ENCODE data around the gene LPP. TPM values are rescaled to one million over a fixed set of nuclear protein-coding genes. Genes with fewer than 3 reads are reported as not detected.
A peak's percentile ranks its signal among the peaks of the same experiment; 100 is the strongest.

Gene LPP
- total and polyA plus RNA-seq, 2 of the 13 experiments (the other 11 are each of a cell fraction or from before 2014, with no cell fraction given), result 19.2 to 29.9 TPM

DNA sequence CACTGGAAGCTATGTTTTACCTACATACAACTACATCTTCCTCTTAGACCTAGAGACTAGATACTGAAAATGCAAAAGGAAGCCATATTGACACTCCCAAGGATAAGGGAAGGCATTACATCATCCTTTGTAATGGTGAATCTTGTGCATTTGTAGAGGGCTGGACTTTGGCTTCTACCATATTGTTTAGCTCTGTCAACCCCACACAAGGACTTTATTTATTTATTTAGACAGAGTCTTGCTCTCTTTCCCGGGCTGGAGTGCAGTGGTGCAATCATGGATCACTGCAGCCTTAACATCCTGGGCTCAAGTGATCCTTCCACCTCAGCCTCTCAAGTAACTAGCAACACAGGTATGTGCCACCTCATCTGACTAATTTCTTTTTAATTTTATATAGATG, 686.3 kb downstream of the LPP start (continued):
- TF ChIP-seq JUN (CRISPR knock-in tag; IDR thresholded peaks at IDR 0.05), result no peak
- no peak for TF ChIP-seq ZNF790 (CRISPR knock-in tag; IDR thresholded peaks at IDR 0.05; ENCODE audit: borderline replicate concordance)
- TF ChIP-seq ATF2 (CRISPR knock-in tag; IDR thresholded peaks at IDR 0.05), result peak; percentile 77; the same call in 1 of the 2 replicates
- no peak for TF ChIP-seq ZNF281 (CRISPR knock-in tag; IDR thresholded peaks at IDR 0.05; ENCODE audit: borderline replicate concordance)
- TF ChIP-seq, protein P1, sequence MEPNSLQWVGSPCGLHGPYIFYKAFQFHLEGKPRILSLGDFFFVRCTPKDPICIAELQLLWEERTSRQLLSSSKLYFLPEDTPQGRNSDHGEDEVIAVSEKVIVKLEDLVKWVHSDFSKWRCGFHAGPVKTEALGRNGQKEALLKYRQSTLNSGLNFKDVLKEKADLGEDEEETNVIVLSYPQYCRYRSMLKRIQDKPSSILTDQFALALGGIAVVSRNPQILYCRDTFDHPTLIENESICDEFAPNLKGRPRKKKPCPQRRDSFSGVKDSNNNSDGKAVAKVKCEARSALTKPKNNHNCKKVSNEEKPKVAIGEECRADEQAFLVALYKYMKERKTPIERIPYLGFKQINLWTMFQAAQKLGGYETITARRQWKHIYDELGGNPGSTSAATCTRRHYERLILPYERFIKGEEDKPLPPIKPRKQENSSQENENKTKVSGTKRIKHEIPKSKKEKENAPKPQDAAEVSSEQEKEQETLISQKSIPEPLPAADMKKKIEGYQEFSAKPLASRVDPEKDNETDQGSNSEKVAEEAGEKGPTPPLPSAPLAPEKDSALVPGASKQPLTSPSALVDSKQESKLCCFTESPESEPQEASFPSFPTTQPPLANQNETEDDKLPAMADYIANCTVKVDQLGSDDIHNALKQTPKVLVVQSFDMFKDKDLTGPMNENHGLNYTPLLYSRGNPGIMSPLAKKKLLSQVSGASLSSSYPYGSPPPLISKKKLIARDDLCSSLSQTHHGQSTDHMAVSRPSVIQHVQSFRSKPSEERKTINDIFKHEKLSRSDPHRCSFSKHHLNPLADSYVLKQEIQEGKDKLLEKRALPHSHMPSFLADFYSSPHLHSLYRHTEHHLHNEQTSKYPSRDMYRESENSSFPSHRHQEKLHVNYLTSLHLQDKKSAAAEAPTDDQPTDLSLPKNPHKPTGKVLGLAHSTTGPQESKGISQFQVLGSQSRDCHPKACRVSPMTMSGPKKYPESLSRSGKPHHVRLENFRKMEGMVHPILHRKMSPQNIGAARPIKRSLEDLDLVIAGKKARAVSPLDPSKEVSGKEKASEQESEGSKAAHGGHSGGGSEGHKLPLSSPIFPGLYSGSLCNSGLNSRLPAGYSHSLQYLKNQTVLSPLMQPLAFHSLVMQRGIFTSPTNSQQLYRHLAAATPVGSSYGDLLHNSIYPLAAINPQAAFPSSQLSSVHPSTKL (CRISPR knock-in tag; IDR thresholded peaks at IDR 0.05), result peak; percentile 78
- no peak for TF ChIP-seq CC2D1A (CRISPR knock-in tag; IDR thresholded peaks at IDR 0.05)
- no peak for TF ChIP-seq CHCHD3 (CRISPR knock-in tag; IDR thresholded peaks at IDR 0.05)
- no peak for TF ChIP-seq NFYB (CRISPR knock-in tag; IDR thresholded peaks at IDR 0.05)
- TF ChIP-seq ZBTB25 (CRISPR knock-in tag; IDR thresholded peaks at IDR 0.05), result no peak
- no peak for TF ChIP-seq KLF6 (CRISPR knock-in tag; IDR thresholded peaks at IDR 0.05)
- TF ChIP-seq FOXO1 (CRISPR knock-in tag; IDR thresholded peaks at IDR 0.05), result no peak; the same call in 1 of the 2 replicates
- TF ChIP-seq SOX5 (CRISPR knock-in tag; IDR thresholded peaks at IDR 0.05; ENCODE audit: borderline replicate concordance), result peak; percentile 84
- TF ChIP-seq, protein P2, sequence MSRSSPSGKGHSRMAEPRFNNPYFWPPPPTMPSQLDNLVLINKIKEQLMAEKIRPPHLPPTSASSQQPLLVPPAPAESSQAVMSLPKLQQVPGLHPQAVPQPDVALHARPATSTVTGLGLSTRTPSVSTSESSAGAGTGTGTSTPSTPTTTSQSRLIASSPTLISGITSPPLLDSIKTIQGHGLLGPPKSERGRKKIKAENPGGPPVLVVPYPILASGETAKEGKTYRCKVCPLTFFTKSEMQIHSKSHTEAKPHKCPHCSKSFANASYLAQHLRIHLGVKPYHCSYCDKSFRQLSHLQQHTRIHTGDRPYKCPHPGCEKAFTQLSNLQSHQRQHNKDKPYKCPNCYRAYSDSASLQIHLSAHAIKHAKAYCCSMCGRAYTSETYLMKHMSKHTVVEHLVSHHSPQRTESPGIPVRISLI (CRISPR knock-in tag; IDR thresholded peaks at IDR 0.05; ENCODE audit: borderline replicate concordance), result no peak
- TF ChIP-seq ZNF296 (CRISPR knock-in tag; conservative IDR thresholded peaks at IDR 0.05), result no peak
- no peak for TF ChIP-seq HNRNPUL1 (IDR thresholded peaks at IDR 0.05; ENCODE audit: low read depth, low read length)
- TF ChIP-seq HOMEZ (CRISPR knock-in tag; IDR thresholded peaks at IDR 0.05; ENCODE audit: low read depth), result peak; percentile 64; the same call in 1 of the 2 replicates
- no peak for TF ChIP-seq ZMAT3 (CRISPR knock-in tag; conservative IDR thresholded peaks at IDR 0.05)
- no peak for TF ChIP-seq HHEX (CRISPR knock-in tag; IDR thresholded peaks at IDR 0.05)
- no peak for TF ChIP-seq ZFP1 (CRISPR knock-in tag; IDR thresholded peaks at IDR 0.05)
- TF ChIP-seq SSRP1 (CRISPR knock-in tag; IDR thresholded peaks at IDR 0.05), result no peak
- no peak for TF ChIP-seq RFX3 (CRISPR knock-in tag; IDR thresholded peaks at IDR 0.05)
